RWPE2 (cell line): ENCODE measurements around the gene ASB14.

Experiments used
- ATAC-seq: fragments of 200-7000 bp; cut with Tn5 transposase; 3 replicates; pipeline ENCODE4 v1.9.1; 2021; ENCODE audit warnings: low read depth
- DNase-seq: peaks from one replicate; pipeline ENCODE4 v3.0.0-alpha.2; 2020; ENCODE audit warnings: low spot score
- H3K27ac ChIP-seq: fragments of 450-650 bp; 2 replicates; pipeline ENCODE4 v1.5.1; 2017; ENCODE audit warnings: mild to moderate bottlenecking; ENCODE audit not compliant: poor library complexity, severe bottlenecking
- H3K27me3 ChIP-seq: fragments of 250-450 bp; sonication (Bioruptor Pico); 2 replicates; pipeline ENCODE4 v1.5.1; 2021; ENCODE audit warnings: mild to moderate bottlenecking, moderate library complexity; ENCODE audit not compliant: insufficient read depth, poor library complexity, severe bottlenecking
- H3K36me3 ChIP-seq: fragments of 250-450 bp; sonication (Bioruptor Pico); 2 replicates; pipeline ENCODE4 v1.5.1; 2020; ENCODE audit warnings: low read depth, mild to moderate bottlenecking, moderate library complexity
- H3K4me1 ChIP-seq: fragments of 250-450 bp; sonication (Bioruptor Pico); 2 replicates; pipeline ENCODE4 v1.5.1; 2021; ENCODE audit warnings: mild to moderate bottlenecking, moderate library complexity; ENCODE audit not compliant: insufficient read depth, poor library complexity, severe bottlenecking
- H3K4me3 ChIP-seq: fragments of 250-450 bp; sonication (Bioruptor Pico); 2 replicates; pipeline ENCODE4 v1.5.1; 2021; ENCODE audit warnings: mild to moderate bottlenecking, moderate library complexity; ENCODE audit not compliant: severe bottlenecking
- H3K9me3 ChIP-seq: fragments of 250-450 bp; sonication (Bioruptor Pico); 2 replicates; pipeline ENCODE4 v1.5.1; 2021; ENCODE audit warnings: mild to moderate bottlenecking, moderate library complexity; ENCODE audit not compliant: severe bottlenecking
- CTCF ChIP-seq: fragments of 450-650 bp; IDR thresholded peaks from one replicate; pipeline ENCODE4 v1.5.1; 2017; ENCODE audit warnings: mild to moderate bottlenecking, moderate library complexity; ENCODE audit not compliant: poor library complexity, severe bottlenecking

ASB14 gene

GRCh38 chr3:57288403-57288802, 4.1 kb downstream of the ASB14 start:
- Histone ChIP-seq H3K4me1 (no peaks in the 10 kb centered on the region), H3K27me3 (no peaks in the 10 kb centered on the region), H3K9me3 (no peaks in the 10 kb centered on the region), H3K4me3 (no peak overlapping the region), H3K36me3 (no peaks in the 10 kb centered on the region), H3K27ac (no peak overlapping the region)
- DNase-seq (no peak), ATAC-seq (no peak)
- no peak for TF ChIP-seq CTCF

GRCh38 chr3:57287205-57287604, 5.3 kb downstream of the ASB14 start:
- TF ChIP-seq CTCF: no peak

GRCh38 chr3:57283334-57283733, 9.2 kb downstream of the ASB14 start:
- no peaks in the 10 kb centered on the region for H3K9me3 ChIP-seq
- ATAC-seq: no peak
- H3K27ac ChIP-seq: no peak overlapping the region
- no peaks in the 10 kb centered on the region for H3K36me3 ChIP-seq
- no peaks in the 10 kb centered on the region for H3K27me3 ChIP-seq
- no peak for DNase-seq
- H3K4me1 ChIP-seq: no peaks in the 10 kb centered on the region
- no peak for TF ChIP-seq CTCF
- no peak overlapping the region for H3K4me3 ChIP-seq

More at GRCh38 chr3:57287205-57287604, 5.3 kb downstream of the ASB14 start:
- no peak for ATAC-seq
- no peaks in the 10 kb centered on the region for H3K27me3 ChIP-seq
- no peaks in the 10 kb centered on the region for H3K4me1 ChIP-seq
- no peaks in the 10 kb centered on the region for H3K36me3 ChIP-seq
- DNase-seq: no peak
- H3K4me3 ChIP-seq: no peak overlapping the region
- H3K27ac ChIP-seq: no peak overlapping the region
- no peaks in the 10 kb centered on the region for H3K9me3 ChIP-seq

- no peaks in the 10 kb centered on the region for H3K9me3 ChIP-seq
- no peaks in the 10 kb centered on the region for H3K27me3 ChIP-seq
- DNase-seq (no peak), ATAC-seq (peak; percentile 25; the same call in 1 of the 3 replicates)
- no peaks in the 10 kb centered on the region for H3K36me3 ChIP-seq
- H3K27ac ChIP-seq: no peak overlapping the region
- no peak for TF ChIP-seq CTCF
- H3K4me3 ChIP-seq: no peak overlapping the region
- H3K4me1 ChIP-seq: no peaks in the 10 kb centered on the region
Observed at GRCh38 chr3:57281715-57282114, 10.8 kb downstream of the ASB14 start.

- no peak for ATAC-seq
- Histone ChIP-seq H3K4me3 (no peak overlapping the region), H3K27ac (no peak overlapping the region), H3K27me3 (no peaks in the 10 kb centered on the region), H3K9me3 (no peaks in the 10 kb centered on the region), H3K4me1 (no peaks in the 10 kb centered on the region), H3K36me3 (no peaks in the 10 kb centered on the region)
- DNase-seq: no peak
- TF ChIP-seq CTCF: no peak
Observed at GRCh38 chr3:57279685-57280084, 12.8 kb downstream of the ASB14 start.
